Cardiac septum (tissue), 1 donor: Measurements from ENCODE around the gene GRK1. TPM values are rescaled to one million over a fixed set of nuclear protein-coding genes. Genes with fewer than 3 reads are reported as not detected.

Experiments
- DNase-seq: peaks from one replicate; pipeline ENCODE4 v3.0.0-alpha.2; 2020; ENCODE audit warnings: low spot score
- intact Hi-C: fragments of 100-400 bp; cut with DNase I; formaldehyde crosslinking; loops from one replicate; pipeline ENCODE4 v1.14.0; 2022
- total RNA-seq: library from RNA; stranded (reverse); fragmentation: NEBNext Ultra II Directional; extraction: Animal tissue kit (Norgen Biotek cat#: 25700); gene quantifications from one replicate; pipeline ENCODE4 v1.2.1, GENCODE V29; 2021
- donor health status: DM: no; HTN: no; CAD: no.

GRK1 gene
- total RNA-seq, 1 donor from 2014 or later = 0.48 TPM

DNA sequence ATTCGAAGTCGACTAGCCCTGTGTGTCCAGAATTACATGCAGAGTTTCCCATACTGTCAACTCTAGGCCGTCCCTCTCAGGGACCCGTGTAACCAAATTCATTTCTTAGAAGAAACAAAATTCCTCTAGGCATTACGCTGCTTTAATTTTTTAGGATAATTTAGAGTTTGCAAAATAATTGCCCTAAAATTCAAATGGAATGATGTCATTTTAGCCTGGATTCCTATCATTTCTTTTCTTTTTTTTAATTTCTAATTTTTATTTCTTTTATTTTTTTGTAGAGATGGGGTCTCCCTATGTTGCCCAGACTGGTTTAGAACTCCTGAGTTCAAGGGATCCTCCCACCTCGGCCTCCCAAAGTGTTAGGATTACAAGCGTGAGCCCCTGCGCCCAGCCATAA is 7.7 kb upstream of the GRK1 start:
- intact Hi-C loops = no loop called here

DNA sequence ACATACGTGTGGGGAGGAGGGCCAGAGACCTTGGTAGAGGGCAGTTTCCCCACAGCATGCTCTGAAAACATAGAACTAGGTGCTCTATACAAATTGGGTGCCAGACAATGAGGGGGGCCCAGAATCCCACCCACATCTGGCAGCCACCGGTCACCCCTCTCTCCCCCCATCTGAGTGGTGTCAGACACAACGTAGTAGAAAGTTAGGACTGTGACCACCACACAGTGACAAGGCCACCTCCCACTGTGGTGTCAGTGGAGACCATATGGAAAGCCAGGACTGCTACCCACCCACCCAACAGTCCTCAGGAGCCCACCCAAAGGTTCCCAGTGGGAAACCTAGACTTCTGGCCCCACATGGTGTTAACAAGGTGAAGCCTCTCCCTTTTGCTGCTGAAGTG is 7.0 kb upstream of the GRK1 start:
- peak; percentile 56 for DNase-seq
- intact Hi-C loops = no loop called here

More for the DNA sequence above, 7.7 kb upstream of the GRK1 start:
- peak; percentile 10 for DNase-seq

DNA sequence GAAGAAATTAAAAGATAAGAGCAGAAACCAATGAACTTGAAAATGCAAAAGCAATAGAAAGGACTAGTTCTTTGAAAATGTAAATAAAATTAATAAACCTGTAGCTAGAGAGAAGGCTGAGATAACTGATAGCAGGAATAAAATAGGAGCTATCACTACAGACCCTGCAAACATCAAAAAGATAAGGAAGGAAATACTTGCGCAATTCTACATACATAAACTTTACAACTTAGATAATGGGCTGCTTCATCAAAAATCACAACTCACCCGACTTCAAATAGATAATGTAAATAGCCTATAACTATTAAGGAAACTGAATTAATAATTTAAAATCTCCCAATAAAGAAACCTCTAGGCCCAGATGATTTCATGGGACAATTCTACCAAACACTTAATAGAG is 5.5 kb upstream of the GRK1 start:
- no peak for DNase-seq
- intact Hi-C loops = no loop called here

DNA sequence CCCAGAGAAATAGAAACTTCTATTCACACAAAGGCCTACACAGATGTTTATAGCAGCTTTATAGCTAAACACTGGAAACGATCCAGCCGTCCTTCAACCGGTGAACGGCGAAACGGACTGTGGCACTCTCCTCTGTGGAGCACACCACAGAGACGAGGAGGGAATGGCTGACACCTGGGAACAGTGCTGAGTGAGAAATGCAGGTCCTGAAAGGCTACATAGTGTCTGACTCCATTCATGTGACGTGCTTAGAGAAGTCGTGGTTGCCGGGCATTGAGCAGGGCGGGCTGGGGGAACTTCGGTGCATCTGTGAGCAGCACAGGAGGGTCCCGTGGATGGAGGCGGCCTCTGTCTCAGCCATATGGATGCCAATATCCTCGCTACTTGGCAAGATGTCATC is 3.1 kb upstream of the GRK1 start:
- DNase-seq = peak; percentile 60
- intact Hi-C loops = no loop called here

DNA sequence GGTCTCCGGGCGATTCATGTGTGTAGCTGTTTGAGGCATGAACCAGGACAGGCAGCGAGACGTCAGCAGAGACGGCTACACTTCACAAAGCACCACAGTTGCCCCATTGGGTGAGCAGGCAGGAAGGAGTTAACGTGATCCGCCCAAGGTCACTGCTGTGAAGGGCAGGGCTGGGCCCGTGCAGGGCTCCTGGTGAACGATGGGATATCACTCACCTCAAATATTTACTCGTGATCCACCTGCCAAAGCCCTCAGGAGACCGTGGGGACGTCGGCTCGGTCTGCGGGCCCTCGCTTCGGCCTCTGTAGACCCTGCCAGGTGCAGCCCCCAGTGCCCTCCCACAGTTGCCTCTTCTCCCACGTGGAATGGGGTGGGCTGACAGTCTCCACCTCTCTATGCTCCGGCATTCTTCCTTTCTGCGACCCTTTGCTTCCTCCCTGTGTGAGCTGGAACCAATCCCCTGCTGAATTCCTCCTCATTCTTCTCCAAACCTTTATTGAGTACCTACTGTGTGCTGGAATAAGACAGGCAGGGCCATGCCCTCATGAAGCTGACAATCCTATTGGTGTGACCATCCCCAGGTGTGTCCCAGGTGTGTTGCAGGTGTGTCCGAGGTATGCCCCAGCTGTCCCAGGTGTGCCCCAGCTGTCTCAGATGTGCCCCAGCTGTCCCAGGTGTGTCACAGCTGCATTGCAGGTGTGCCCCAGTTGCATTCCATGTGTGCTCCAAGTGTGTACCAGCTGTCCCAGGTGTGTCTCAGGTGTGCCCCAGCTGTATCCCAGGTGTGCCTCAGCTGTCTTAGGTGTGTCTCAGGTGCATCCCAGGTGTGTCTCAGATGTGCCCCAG is 2.0 kb upstream of the GRK1 start:
- peak; percentile 59 for DNase-seq
- intact Hi-C loops = no loop called here

DNA sequence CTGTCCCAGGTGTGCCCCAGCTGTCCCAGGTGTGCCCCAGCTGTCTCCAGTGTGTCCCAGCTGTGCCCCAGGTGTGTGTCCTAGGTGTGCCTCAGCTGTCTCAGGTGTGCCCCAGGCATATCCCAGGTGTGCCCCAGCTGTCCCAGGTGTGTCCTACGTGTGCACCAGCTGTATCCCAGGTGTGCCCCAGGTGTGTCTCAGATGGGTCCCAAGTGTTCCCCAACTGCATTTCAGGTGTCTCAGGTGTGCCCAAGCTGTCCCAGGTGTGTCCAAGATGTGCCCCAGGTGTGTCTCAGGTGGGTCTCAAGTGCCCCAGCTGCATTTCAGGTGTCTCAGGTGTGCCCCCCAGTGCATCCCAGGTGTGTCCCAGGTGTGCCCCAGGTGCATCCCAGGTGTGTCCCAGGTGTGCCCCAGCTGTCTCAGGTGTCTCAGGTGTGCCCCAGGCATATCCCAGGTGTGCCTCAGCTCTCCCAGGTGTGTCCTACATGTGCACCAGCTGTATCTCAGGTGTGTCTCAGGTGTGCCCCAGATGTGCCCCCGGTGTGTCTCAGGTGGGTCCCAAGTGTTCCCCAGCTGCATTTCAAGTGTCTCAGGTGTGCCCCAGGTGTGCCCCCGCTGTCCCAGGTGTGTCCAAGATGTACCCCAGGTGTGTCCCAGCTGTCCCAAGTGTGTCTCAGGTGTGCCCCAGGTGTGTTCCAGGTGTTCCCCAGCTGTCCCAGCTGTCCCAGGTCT is 1.3 kb upstream of the GRK1 start:
- peak; percentile 46 for DNase-seq
- intact Hi-C loops = no loop called here

DNA sequence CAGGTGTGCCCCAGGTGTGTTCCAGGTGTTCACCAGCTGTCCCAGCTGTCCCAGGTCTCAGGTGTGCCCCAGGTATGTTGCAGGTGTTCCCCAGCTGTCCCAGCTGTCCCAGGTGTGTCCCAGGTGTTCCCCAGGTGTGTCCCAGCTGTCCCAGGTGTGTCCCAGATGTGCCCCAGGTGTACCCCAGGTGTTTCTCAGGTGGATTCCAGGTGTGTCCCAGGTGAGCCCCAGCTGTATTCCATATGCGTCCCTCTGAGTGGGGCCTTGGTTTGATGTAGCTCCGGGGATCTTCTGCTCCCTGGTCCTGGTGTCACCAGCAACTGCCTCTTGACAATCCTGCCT is 719 bp upstream of the GRK1 start:
- peak; percentile 55 for DNase-seq
- intact Hi-C loops = no loop called here

- intact Hi-C loops = no loop called here
- DNase-seq = peak; percentile 75
Observed at GRCh38 chr13:113667771-113668490, 912 bp downstream of the GRK1 start.

GRCh38 chr13:113668491-113668971 is 1.5 kb downstream of the GRK1 start:
- intact Hi-C loops = no loop called here
- DNase-seq = peak; percentile 58

- intact Hi-C loops = no loop called here
- peak; percentile 35 for DNase-seq
Observed at GRCh38 chr13:113669231-113669754, 2.3 kb downstream of the GRK1 start.

- intact Hi-C loops = no loop called here
- DNase-seq = peak; percentile 69
Observed at GRCh38 chr13:113669755-113670341, 2.8 kb downstream of the GRK1 start.

DNA sequence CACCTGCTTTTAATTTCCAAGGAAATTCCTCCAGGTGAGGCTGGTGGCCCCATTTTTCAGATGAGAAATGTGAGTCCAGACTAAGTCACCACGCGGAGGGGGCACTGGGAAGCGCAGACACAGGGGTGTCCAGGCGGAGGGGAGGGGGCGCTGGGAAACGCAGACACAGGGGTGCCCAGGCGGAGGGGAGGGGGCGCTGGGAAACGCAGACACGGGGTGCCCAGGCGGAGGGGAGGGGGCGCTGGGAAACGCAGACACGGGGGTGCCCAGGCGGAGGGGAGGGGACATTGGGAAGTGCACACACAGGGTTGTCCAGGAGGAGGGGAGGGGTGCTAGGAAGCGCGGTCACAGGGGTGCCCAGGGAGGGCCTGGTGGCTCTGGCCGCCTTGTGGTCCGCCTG is 3.5 kb downstream of the GRK1 start:
- peak; percentile 19 for DNase-seq
- intact Hi-C loops = no loop called here

GRCh38 chr13:113671066-113672001 is 4.3 kb downstream of the GRK1 start:
- DNase-seq = peak; percentile 29
- intact Hi-C loops = no loop called here

- peak; percentile 49 for DNase-seq
- intact Hi-C loops = no loop called here
Observed at GRCh38 chr13:113672002-113672651, 5.1 kb downstream of the GRK1 start.

DNA sequence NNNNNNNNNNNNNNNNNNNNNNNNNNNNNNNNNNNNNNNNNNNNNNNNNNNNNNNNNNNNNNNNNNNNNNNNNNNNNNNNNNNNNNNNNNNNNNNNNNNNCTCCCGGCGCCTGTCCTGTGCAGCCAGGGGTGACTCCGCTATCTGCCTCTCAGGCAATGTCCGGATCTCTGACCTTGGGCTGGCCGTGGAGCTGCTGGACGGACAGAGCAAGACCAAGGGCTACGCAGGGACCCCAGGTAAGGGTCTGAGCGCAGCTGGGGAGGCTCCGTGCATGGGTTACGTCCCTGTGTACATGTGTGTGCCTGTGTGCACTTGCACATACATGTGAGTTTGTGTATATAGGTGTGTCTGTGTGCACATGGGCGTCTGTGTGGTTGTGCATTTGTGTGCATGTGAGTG is 55.9 kb downstream of the GRK1 start:
- intact Hi-C loops = no loop called here
- no peak for DNase-seq

GRCh38 chr13:113723410-113724015 is 56.5 kb downstream of the GRK1 start:
- DNase-seq = no peak
- intact Hi-C loops = no loop called here

GRCh38 chr13:113724016-113724758 is 57.2 kb downstream of the GRK1 start:
- DNase-seq = no peak
- intact Hi-C loops = no loop called here
